HPDE6-E6E7 (cell line): ENCODE results near the gene PPFIA3.
"Not testable (repeated sequence)": the region's sequence is repeated elsewhere in the genome, so short reads cannot be mapped to it uniquely, and the experiment has no call there.

ENCODE experiments used
- DNase-seq: peaks from one replicate; pipeline ENCODE4 v3.0.0; 2011; ENCODE audit warnings: missing footprints; ENCODE audit errors: extremely low spot score

PPFIA3 gene

DNA sequence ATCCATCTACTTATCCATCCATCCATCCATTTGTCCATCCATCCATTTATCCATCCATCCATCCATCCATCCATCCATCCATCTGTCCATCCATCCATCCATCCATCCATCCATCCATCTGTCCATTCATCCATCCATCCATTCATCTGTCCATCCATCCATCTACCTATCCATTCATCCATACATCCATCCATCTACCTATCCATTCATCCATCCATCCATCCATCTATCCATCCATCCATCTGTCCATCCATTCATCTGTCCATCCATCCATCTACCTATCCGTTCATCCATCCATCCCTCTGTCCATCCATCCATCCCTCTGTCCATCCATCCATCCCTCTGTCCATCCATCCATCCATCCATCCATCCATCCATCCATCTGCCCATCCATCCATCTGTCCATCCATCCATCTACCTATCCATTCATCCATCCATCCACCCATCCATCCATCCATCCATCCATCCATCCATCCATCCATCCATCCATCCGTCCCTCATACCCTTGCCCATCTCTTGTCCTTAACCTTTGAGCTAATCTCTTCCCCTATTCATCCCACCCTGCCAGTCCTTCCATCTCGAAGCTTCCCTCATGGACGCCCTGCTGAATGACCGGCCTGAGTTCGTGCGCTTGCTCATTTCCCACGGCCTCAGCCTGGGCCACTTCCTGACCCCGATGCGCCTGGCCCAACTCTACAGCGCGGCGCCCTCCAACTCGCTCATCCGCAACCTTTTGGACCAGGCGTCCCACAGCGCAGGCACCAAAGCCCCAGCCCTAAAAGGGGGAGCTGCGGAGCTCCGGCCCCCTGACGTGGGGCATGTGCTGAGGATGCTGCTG is 62.9 kb downstream of the PPFIA3 start:
- not testable (repeated sequence) for DNase-seq

GRCh38 chr19:49182848-49183375 is 63.6 kb downstream of the PPFIA3 start:
- no peak for DNase-seq

- no peak for DNase-seq
These were observed 66.8 kb downstream of the PPFIA3 start for GRCh38 chr19:49186108-49186507.

DNA sequence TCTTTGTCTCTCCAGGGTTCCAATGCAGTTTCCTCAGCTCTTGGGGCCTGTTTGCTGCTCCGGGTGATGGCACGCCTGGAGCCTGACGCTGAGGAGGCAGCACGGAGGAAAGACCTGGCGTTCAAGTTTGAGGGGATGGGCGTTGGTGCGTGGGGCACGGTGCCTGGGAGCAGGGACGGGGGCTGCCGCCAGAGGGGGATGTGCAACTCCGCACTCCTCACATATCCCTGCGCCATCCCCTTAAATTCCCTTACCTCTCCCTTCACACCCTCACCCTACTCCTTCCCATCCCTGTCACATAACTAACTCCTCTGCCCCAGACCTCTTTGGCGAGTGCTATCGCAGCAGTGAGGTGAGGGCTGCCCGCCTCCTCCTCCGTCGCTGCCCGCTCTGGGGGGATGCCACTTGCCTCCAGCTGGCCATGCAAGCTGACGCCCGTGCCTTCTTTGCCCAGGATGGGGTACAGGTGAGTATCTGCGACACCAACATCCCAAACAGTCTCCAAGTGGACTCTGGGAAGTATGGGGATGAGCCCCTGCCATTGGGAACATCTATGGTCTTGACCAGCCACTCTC is 69.4 kb downstream of the PPFIA3 start:
- no peak for DNase-seq

DNA sequence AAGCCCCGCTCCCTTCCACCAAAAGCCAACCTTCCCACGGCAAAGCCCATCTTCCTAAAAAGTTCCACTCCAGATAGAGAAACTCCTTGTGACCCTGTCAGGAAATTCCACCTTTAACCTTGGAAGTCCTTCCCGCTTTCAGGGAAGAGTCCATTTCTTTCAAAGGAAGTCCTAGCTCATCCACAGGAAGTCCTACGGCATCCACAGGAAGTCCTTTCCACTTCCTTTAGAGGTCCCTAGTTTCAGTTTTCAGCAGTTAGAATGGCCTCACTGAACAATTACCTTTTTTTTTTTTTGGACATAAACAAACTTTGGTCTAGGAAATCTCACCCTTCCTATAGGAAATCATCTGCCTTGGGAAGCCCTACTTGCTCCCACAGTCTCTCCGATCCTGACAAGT is 69.9 kb downstream of the PPFIA3 start:
- DNase-seq = no peak

- no peak for DNase-seq
These were observed 71.4 kb downstream of the PPFIA3 start for GRCh38 chr19:49190781-49191180.

- no peak for DNase-seq
These were observed 74.6 kb downstream of the PPFIA3 start for GRCh38 chr19:49193822-49194394.

GRCh38 chr19:49194408-49194807 is 75.1 kb downstream of the PPFIA3 start:
- no peak for DNase-seq

- no peak for DNase-seq
These were observed 77.3 kb downstream of the PPFIA3 start for GRCh38 chr19:49196527-49197240.

GRCh38 chr19:49200238-49200862 is 81.0 kb downstream of the PPFIA3 start:
- no peak for DNase-seq
